NCI-H345 treated with DMSO at 0.1 percent for 48 hours (cell line): ENCODE measurements around the gene SLC5A2.
"Not testable (repeated sequence)": the region's sequence is repeated elsewhere in the genome, so short reads cannot be mapped to it uniquely, and the experiment has no call there.

Experiments used
- DNase-seq: peaks from one replicate; lab custom pipeline; 2025; ENCODE audit not compliant: unreplicated experiment; lab: John Stamatoyannopoulos, UW

The SLC5A2 gene

GRCh38 chr16:31491778-31492418 lies 9.0 kb downstream of the SLC5A2 start:
- DNase-seq = no peak

- no peak for DNase-seq
Observed at GRCh38 chr16:31493506-31494125, 10.7 kb downstream of the SLC5A2 start.

GRCh38 chr16:31496670-31497069 lies 13.7 kb downstream of the SLC5A2 start:
- DNase-seq = no peak

DNA sequence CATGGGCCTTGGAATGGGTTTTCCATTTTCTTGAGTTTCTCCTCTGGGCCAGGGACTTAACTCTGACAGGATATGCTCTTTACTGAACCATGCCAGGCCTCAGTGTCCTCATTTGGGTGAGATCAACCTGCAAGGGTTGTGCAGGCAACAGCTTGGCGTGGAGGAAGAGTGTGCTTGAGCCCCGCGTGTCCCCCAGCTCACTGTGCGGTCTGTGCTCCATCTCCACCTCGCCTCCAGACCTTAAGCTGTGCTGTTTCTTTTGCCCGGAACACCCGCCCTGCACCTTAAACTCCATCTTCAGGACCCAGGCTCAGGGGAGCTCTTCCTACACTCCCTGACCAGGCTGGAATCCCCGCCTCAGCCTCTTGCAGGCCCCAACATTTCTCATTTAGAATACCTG lies 15.6 kb downstream of the SLC5A2 start:
- DNase-seq = no peak

GRCh38 chr16:31499928-31500327 lies 17.0 kb downstream of the SLC5A2 start:
- DNase-seq = no peak

- no peak for DNase-seq
Observed at GRCh38 chr16:31501226-31501965, 18.5 kb downstream of the SLC5A2 start.

- DNase-seq = no peak
Observed at GRCh38 chr16:31501966-31502348, 19.0 kb downstream of the SLC5A2 start.

DNA sequence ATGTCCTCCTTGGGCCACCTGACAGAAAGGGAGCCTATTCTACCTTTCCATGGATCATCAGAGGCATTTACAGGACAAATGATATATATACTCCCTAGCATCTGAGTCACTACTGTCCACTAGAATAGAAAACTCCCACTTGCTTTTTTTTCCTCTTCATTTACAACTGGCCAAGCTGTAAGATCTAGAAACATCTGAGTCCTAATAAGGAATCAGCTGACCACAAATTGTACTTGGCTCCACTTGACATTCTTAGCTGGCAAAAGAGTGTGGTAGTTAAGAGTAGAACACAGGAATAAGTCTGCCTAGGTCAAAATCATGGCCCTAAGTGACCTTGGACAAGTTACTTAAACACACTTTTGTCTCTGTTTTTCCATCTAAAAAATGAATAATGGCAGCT lies 20.1 kb downstream of the SLC5A2 start:
- DNase-seq = no peak

DNA sequence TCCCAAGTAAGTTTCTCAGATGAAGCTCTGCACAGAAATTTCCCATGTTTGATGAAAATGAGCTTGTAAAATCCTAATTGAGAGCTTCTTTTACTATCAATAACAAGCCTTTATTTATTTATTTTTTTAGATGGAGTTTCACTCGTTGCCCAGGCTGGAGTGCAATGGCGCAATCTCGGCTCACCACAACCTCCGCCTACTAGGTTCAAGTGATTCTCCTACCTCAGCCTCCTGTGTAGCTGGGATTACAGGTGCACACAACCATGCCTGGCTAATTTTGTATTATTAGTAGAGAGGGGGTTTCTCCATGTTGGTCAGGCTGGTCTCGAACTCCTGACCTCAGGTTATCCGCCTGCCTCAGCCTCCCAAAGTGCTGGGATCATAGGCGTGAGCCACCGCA lies 20.6 kb downstream of the SLC5A2 start:
- DNase-seq = not testable (repeated sequence)

DNA sequence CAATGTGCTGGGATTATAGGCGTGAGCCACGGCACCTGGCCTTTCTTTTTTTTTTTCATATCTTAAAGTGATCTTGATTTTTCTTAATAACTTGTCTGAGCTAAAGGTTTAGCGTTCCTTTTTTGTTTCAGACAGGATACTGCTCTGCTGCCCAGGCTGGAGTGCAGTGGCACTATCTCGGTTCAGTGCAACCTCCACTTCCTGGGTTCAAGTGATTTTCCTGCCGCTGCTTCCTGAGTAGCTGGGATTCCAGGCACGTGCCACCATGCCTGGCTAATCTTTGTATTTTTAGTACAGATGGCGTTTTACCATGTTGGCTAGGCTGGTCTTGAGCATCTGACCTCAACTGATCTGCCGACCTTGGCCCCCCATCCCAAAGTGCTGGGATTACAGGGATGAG lies 21.2 kb downstream of the SLC5A2 start:
- DNase-seq = no peak

DNA sequence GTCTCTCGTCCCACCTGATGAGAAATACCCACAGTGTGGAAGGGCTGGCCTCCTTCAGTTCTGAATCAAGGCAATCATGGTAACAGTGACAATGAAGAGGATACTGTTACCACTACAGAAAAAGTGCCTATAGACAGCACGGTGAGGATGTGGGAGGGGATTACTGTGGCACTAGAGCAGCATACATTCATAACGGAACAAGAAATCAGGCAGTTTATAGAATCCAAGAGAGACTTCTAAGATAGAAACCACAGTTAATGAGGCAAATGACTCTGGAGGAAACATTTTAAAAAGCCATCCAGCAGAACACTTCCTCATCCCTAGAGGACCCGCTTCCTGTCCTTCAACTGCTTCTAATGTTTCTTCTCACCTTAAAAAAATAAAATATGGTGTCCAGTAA lies 22.6 kb downstream of the SLC5A2 start:
- DNase-seq = no peak

- no peak for DNase-seq
Observed at GRCh38 chr16:31507617-31507928, 24.6 kb downstream of the SLC5A2 start.

DNA sequence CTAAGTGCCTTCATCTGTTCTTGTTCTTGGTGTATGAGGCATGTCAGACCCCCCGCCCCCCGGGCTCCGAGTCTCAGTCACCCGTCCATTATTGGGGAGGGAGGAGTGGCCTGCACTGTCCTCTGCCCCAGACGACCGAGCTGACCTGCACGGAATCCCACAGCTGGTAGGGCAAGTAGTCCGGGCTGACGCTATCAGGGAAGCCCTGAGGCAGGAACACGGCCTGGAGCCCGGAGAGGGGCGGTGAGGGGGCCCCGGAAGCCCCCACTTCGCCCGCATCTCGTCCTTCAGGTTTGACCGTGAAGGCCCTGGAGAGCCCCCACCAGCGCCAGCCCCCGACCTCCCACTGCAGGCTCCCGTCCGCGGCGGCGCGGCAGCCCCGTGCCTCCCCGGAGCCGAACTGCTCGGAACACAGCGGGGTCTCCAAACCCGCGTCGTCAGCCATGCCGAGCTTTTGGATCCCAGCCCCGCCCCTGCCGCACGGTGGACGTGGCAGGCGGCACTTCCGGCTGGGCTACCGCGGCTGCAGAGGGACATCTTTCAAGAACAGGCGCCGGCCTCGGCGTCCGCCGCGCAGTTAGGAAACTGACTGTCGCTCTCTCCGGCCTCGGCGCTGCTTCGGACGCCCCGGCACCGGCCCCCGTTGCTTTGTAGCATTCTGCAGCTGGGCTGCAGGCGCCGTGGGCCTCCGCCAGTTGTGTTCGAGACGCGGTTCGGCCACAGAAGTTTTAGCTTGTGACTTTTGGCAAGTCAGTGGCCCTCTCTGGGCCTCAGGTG lies 25.2 kb downstream of the SLC5A2 start, which contains the start of gene RUSF1:
Gene RUSF1, minus strand, starts transcription at position 463 of the 777 bp plus-strand sequence. Its CDS starts 18 bp downstream, at position 445.
- peak; percentile 87 for DNase-seq

- no peak for DNase-seq
Observed at GRCh38 chr16:31508706-31509195, 25.8 kb downstream of the SLC5A2 start.

DNA sequence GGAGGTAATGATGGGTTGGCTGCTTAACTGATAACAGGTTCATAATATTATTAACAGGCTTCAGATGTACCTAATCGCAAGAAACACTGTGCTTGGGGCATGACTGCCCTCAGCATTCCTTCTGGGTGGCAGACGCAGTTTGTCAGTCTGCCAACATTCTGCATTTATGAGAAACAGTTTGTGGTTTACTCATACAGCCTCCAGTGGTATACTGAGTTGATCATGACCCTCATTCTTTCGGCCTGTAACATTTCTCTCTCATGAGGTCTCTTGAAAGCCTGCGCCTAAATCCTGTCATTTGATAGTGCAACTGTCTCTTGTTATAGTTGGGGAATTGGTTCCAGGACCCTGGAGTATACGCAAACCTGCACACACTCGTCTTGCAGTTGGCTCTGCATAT lies 30.2 kb downstream of the SLC5A2 start:
- no peak for DNase-seq

DNA sequence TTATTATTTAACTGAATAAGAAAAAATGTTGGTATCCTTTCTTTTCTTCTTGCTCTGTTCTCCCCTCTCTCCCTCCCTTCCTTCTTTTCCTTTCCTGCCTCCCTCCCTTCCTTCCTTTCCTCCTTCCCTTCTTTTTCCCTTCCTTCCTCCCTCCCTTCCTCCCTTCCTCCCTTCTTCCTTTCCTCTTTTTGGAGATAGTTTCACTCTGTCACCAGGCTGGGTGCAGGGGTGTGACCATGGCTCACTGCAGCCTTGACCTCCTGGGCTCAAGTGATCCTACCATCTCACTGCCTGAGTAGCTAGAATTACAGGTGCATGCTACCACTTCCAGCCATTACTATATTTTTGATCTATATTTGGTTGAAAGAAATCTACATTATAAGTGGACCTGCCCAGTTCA lies 31.0 kb downstream of the SLC5A2 start:
- no peak for DNase-seq

DNA sequence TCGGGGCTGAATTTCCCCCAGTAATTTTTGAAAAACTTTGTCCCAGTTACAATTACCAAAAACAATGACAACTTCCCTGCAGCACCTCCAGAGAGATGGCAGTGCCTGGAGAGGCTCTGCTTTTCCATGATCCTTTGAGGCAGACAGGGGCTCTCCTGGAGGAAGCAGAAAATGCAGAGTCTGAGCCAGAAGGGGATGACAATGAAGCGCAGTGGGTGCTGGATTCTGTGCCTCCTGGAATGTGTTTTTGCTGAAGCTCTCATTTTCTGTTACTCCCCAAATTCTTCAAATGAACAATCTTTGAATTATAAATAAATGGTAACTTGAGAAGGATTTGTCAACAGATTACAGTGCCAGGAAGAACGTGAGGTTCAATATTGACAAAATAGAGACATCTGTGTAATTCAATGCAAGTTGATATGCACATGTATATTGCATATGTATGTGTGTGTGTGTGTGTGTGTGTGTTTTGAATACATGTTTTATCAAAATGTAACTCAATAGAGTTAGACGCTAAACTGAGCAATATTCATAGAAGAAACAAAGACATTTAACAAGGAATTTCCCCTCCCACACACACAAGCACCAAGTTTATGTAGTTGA lies 35.0 kb downstream of the SLC5A2 start:
- DNase-seq = no peak

DNA sequence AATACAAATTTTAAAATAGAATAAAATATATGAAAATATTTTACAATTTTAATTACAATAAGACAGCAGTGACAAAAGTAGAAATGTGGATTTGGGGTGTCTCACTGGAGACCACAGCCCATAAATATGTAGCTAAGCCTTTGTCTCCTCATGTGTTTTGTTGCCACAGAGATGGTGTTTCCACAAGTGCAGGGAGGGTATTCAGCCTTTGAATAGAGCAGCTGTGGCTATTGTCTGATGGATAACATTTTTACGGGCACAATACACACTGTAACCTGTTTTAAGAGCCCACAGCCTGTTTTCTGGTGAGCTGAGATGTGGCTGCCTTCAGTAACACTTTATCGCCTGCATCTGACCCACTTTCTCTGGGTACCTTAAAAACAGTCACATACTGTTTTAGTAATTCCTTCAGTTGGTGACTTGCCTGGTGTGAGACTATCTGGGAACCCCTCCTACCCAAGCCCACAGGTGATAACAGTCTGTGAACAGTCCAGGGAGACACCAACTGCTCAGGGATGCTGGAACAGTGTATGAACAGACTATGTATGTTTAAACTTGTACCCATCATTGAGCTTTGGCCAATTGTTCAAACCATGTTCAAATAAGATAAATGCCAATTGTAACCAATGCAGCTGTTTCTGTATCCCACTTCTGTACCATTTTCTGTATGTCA lies 37.0 kb downstream of the SLC5A2 start:
- peak; percentile 77 for DNase-seq

- DNase-seq = no peak
Observed at GRCh38 chr16:31521368-31521767, 38.4 kb downstream of the SLC5A2 start.

GRCh38 chr16:31522071-31522470 lies 39.1 kb downstream of the SLC5A2 start:
- no peak for DNase-seq
